Psoas muscle (tissue), 8 donors: ENCODE measurements around the gene DOCK8. TPM values are rescaled to one million over a fixed set of nuclear protein-coding genes. Genes with fewer than 3 reads are reported as not detected.

Experiments used
- ATAC-seq, 4 donors: fragments of 200-7000 bp; cut with Tn5 transposase; one replicate each; pipeline ENCODE4 v1.9.1; 2020; ENCODE audit warnings: moderate library complexity in 3 of 4, mild to moderate bottlenecking in 2 of 4
- DNase-seq, 2 donors: peaks; one replicate each; pipeline ENCODE4 v3.0.0-alpha.2; 2020
- H3K27ac ChIP-seq: fragments of 200-600 bp; one replicate; pipeline ENCODE4 v1.8.0; 2022
- H3K27me3 ChIP-seq, 3 donors: fragments of 200-600 bp in 1 of 3; one replicate each; pipeline versions ENCODE4 v1.6.1 to v1.8.0; 2013 to 2022; ENCODE audit warnings: low read length in 2 of 3, mild to moderate bottlenecking in 2 of 3, moderate library complexity in 1 of 3; ENCODE audit not compliant: insufficient read depth in 3 of 3
- H3K36me3 ChIP-seq, 2 donors: fragments of 200-600 bp in 1 of 2; one replicate each; pipeline versions ENCODE4 v1.6.1 to v1.8.0; 2013 to 2022; ENCODE audit warnings: low read depth in 1 of 2, mild to moderate bottlenecking in 1 of 2, moderate library complexity in 1 of 2; ENCODE audit not compliant: insufficient read depth in 1 of 2
- H3K4me1 ChIP-seq: fragments of 200-600 bp; one replicate; pipeline ENCODE4 v1.8.0; 2022
- H3K4me3 ChIP-seq: fragments of 200-600 bp; one replicate; pipeline ENCODE4 v1.8.0; 2022; ENCODE audit warnings: mild to moderate bottlenecking
- H3K9me3 ChIP-seq: fragments of 200-600 bp; one replicate; pipeline ENCODE4 v1.8.0; 2022
- WGBS, 3 donors: extraction: QIAGEN DNeasy Blood & Tissue Kit; methylation state at CpG; one replicate each; pipeline versions ENCODE4 v1.1.6 to v1.1.7; 2013; 5-methylcytosine and 5-hydroxymethylcytosine counted together
- intact Hi-C, 2 donors: fragments of 100-400 bp; cut with DNase I; formaldehyde crosslinking; loops; one replicate each; pipeline versions ENCODE4 v1.11.0 to v1.14.2; 2022
- polyA plus RNA-seq, 3 donors: library from polyadenylated mRNA; stranded (reverse); fragments of 200-250 nt; gene quantifications; one replicate each; pipeline ENCODE4 v1.2.3, GENCODE V29; 2013
- total RNA-seq, 4 donors: library from RNA; stranded (reverse); fragmentation: NEBNext Ultra II Directional in 2 of 4; extraction: Animal tissue kit (Norgen Biotek cat#: 25700) in 2 of 4; gene quantifications; one replicate each; pipeline versions ENCODE4 v1.2.1 to v1.2.4, GENCODE V29; 2021 to 2023
- TF ChIP-seq, protein P1 (sequence below): fragments of 200-600 bp; IDR thresholded peaks from one replicate; pipeline ENCODE4 v1.8.0; 2022; ENCODE audit warnings: antibody characterized with exemption
- donor health status: healthy with polysubstance abuse.
- donor health status: DM: no; HTN: no; CAD: no; lungs with moderate emphysema.
- donor health status: Bipolar disorder and iron deficiency.
- donor health status: healthy.
- donor health status: DM: yes; HTN: yes; CAD: no.
- donor health status: DM: no; HTN: no; CAD: no.
- donor health status: DM: no; HTN: no; CAD: no.
- donor health status: DM: yes; HTN: yes; CAD: no.

Gene DOCK8
- total and polyA plus RNA-seq, 7 donors = 0.32 to 2.8 (median 2.0) TPM

- Histone ChIP-seq H3K9me3 (no peaks in the 10 kb centered on the region), H3K4me1 (no peaks in the 10 kb centered on the region), H3K27me3 (no peaks in the 10 kb centered on the region), H3K27ac (no peak overlapping the region), H3K4me3 (no peak overlapping the region), H3K36me3 (no peaks in the 10 kb centered on the region)
- WGBS, 3 donors = 97 to 98% (median 97%) methylated on average over 2 of the region's 2 CpGs
- TF ChIP-seq, protein P1, sequence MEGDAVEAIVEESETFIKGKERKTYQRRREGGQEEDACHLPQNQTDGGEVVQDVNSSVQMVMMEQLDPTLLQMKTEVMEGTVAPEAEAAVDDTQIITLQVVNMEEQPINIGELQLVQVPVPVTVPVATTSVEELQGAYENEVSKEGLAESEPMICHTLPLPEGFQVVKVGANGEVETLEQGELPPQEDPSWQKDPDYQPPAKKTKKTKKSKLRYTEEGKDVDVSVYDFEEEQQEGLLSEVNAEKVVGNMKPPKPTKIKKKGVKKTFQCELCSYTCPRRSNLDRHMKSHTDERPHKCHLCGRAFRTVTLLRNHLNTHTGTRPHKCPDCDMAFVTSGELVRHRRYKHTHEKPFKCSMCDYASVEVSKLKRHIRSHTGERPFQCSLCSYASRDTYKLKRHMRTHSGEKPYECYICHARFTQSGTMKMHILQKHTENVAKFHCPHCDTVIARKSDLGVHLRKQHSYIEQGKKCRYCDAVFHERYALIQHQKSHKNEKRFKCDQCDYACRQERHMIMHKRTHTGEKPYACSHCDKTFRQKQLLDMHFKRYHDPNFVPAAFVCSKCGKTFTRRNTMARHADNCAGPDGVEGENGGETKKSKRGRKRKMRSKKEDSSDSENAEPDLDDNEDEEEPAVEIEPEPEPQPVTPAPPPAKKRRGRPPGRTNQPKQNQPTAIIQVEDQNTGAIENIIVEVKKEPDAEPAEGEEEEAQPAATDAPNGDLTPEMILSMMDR = no peak
- intact Hi-C loops = no loop called here
- ATAC-seq = no peak
- DNase-seq = no peak
Measured at GRCh38 chr9:392077-392804, 177.6 kb downstream of the DOCK8 start.

GRCh38 chr9:394347-395052 is 179.8 kb downstream of the DOCK8 start:
- Histone ChIP-seq H3K36me3 (no peaks in the 10 kb centered on the region), H3K4me3 (no peak overlapping the region), H3K9me3 (no peaks in the 10 kb centered on the region), H3K27ac (no peak overlapping the region), H3K4me1 (no peaks in the 10 kb centered on the region), H3K27me3 (no peaks in the 10 kb centered on the region)
- WGBS, 3 donors = 66 to 81% (median 78%) methylated on average over 3 of the region's 3 CpGs
- intact Hi-C loops = no loop called here
- ATAC-seq = no peak
- DNase-seq = no peak
- TF ChIP-seq, protein P1 = no peak

DNA sequence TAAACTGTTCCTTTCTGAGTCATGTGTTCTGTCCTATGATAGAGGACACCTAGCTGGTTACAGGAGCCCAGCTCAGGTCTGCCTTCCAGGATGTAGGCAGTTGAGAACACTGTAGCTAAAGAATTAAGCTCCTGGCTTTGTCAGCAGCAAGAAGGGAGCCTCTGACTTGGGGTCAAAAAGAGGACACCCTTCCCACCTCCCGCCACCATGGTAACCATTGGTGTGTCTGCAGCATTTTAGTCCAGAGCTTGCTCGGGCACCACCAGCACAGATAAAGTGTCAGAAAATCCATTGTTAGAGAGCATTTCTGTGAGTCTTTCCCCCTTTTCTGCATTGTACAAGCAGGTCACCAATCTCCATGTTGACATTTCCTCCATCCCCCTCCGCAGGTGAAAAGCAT is 181.7 kb downstream of the DOCK8 start:
- no peaks in the 10 kb centered on the region for H3K9me3 ChIP-seq
- intact Hi-C loops = no loop called here
- WGBS, 3 donors = 95 to 97% (median 96%) methylated on average over 3 of the region's 3 CpGs
- no peak overlapping the region for H3K4me3 ChIP-seq
- DNase-seq (no peak), ATAC-seq (no peak)
- no peaks in the 10 kb centered on the region for H3K36me3 ChIP-seq
- no peak overlapping the region for H3K27ac ChIP-seq
- no peaks in the 10 kb centered on the region for H3K4me1 ChIP-seq
- TF ChIP-seq, protein P1 = no peak
- no peaks in the 10 kb centered on the region for H3K27me3 ChIP-seq

DNA sequence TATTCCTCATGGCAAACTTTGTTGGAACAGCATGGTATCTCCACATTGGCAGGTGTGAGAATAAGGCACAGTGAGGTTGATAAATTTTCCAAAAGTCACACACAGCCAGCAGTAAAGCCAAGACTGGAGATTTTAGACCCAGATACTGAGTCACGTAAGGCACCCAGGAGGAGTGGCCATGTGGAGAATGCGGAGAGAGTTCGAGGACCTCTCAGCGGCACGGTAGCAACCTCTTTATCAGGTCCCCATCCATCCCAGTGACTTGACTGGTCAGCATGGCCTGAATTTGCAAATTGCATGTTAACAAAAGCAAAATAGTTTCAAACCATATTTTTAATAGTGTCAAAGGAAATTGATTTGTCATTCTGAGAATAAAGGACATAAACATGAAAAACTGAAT is 183.4 kb downstream of the DOCK8 start:
- no peak for ATAC-seq
- H3K36me3 ChIP-seq = no peaks in the 10 kb centered on the region
- 90 to 95% (median 92%) methylated on average over 5 of the region's 5 CpGs for WGBS, 3 donors

More for the DNA sequence above, 183.4 kb downstream of the DOCK8 start:
- TF ChIP-seq, protein P1 = no peak
- H3K4me1 ChIP-seq = no peaks in the 10 kb centered on the region
- H3K27me3 ChIP-seq = no peaks in the 10 kb centered on the region
- intact Hi-C loops = no loop called here
- H3K27ac ChIP-seq = no peak overlapping the region
- H3K9me3 ChIP-seq = no peaks in the 10 kb centered on the region
- no peak for DNase-seq
- H3K4me3 ChIP-seq = no peak overlapping the region
